ENCODE measurements around the gene DSPP. TPM values are rescaled to one million over a fixed set of nuclear protein-coding genes. Genes with fewer than 3 reads are reported as not detected.

Gene DSPP
- total and polyA plus RNA-seq, 2 of the 8 experiments (the other 6 are each of a cell fraction or from before 2014, with no cell fraction given): not detected

- TF ChIP-seq, protein P1, sequence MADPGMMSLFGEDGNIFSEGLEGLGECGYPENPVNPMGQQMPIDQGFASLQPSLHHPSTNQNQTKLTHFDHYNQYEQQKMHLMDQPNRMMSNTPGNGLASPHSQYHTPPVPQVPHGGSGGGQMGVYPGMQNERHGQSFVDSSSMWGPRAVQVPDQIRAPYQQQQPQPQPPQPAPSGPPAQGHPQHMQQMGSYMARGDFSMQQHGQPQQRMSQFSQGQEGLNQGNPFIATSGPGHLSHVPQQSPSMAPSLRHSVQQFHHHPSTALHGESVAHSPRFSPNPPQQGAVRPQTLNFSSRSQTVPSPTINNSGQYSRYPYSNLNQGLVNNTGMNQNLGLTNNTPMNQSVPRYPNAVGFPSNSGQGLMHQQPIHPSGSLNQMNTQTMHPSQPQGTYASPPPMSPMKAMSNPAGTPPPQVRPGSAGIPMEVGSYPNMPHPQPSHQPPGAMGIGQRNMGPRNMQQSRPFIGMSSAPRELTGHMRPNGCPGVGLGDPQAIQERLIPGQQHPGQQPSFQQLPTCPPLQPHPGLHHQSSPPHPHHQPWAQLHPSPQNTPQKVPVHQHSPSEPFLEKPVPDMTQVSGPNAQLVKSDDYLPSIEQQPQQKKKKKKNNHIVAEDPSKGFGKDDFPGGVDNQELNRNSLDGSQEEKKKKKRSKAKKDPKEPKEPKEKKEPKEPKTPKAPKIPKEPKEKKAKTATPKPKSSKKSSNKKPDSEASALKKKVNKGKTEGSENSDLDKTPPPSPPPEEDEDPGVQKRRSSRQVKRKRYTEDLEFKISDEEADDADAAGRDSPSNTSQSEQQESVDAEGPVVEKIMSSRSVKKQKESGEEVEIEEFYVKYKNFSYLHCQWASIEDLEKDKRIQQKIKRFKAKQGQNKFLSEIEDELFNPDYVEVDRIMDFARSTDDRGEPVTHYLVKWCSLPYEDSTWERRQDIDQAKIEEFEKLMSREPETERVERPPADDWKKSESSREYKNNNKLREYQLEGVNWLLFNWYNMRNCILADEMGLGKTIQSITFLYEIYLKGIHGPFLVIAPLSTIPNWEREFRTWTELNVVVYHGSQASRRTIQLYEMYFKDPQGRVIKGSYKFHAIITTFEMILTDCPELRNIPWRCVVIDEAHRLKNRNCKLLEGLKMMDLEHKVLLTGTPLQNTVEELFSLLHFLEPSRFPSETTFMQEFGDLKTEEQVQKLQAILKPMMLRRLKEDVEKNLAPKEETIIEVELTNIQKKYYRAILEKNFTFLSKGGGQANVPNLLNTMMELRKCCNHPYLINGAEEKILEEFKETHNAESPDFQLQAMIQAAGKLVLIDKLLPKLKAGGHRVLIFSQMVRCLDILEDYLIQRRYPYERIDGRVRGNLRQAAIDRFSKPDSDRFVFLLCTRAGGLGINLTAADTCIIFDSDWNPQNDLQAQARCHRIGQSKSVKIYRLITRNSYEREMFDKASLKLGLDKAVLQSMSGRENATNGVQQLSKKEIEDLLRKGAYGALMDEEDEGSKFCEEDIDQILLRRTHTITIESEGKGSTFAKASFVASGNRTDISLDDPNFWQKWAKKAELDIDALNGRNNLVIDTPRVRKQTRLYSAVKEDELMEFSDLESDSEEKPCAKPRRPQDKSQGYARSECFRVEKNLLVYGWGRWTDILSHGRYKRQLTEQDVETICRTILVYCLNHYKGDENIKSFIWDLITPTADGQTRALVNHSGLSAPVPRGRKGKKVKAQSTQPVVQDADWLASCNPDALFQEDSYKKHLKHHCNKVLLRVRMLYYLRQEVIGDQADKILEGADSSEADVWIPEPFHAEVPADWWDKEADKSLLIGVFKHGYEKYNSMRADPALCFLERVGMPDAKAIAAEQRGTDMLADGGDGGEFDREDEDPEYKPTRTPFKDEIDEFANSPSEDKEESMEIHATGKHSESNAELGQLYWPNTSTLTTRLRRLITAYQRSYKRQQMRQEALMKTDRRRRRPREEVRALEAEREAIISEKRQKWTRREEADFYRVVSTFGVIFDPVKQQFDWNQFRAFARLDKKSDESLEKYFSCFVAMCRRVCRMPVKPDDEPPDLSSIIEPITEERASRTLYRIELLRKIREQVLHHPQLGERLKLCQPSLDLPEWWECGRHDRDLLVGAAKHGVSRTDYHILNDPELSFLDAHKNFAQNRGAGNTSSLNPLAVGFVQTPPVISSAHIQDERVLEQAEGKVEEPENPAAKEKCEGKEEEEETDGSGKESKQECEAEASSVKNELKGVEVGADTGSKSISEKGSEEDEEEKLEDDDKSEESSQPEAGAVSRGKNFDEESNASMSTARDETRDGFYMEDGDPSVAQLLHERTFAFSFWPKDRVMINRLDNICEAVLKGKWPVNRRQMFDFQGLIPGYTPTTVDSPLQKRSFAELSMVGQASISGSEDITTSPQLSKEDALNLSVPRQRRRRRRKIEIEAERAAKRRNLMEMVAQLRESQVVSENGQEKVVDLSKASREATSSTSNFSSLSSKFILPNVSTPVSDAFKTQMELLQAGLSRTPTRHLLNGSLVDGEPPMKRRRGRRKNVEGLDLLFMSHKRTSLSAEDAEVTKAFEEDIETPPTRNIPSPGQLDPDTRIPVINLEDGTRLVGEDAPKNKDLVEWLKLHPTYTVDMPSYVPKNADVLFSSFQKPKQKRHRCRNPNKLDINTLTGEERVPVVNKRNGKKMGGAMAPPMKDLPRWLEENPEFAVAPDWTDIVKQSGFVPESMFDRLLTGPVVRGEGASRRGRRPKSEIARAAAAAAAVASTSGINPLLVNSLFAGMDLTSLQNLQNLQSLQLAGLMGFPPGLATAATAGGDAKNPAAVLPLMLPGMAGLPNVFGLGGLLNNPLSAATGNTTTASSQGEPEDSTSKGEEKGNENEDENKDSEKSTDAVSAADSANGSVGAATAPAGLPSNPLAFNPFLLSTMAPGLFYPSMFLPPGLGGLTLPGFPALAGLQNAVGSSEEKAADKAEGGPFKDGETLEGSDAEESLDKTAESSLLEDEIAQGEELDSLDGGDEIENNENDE (IDR thresholded peaks at IDR 0.05; ENCODE audit: insufficient replicate concordance, low read length): no peak
- TF ChIP-seq E2F6 (IDR thresholded peaks at IDR 0.05) (no peak), TEAD4 (IDR thresholded peaks at IDR 0.05; ENCODE audit: low read depth, low read length) (no peak), SIRT6 (IDR thresholded peaks at IDR 0.05; ENCODE audit: low read length) (no peak), CHD1 (IDR thresholded peaks at IDR 0.05; ENCODE audit: low read depth, low read length) (no peak), TCF12 (IDR thresholded peaks at IDR 0.05; ENCODE audit: low read depth, low read length) (no peak), PHF8 (conservative IDR thresholded peaks at IDR 0.05; ENCODE audit: low read depth, low read length) (no peak), HDAC2 (IDR thresholded peaks at IDR 0.05; ENCODE audit: borderline replicate concordance in 1 of 2, low read depth in 2 of 2, low read length in 2 of 2) (no peak)
These were observed 32.3 kb upstream of the DSPP start (continued) for GRCh38 chr4:87575983-87576382.
